GM18517 (cell line): ENCODE measurements around the gene SLC39A2.
"Not testable (repeated sequence)": the region's sequence is repeated elsewhere in the genome, so short reads cannot be mapped to it uniquely, and the experiment has no call there.

Experiments used
- ATAC-seq: cut with Tn5 transposase; IDR thresholded peaks from one replicate; pipeline ENCODE4 v1.9.1; 2021; ENCODE audit warnings: mild to moderate bottlenecking, moderate library complexity; ENCODE audit not compliant: unreplicated experiment

SLC39A2 gene

DNA sequence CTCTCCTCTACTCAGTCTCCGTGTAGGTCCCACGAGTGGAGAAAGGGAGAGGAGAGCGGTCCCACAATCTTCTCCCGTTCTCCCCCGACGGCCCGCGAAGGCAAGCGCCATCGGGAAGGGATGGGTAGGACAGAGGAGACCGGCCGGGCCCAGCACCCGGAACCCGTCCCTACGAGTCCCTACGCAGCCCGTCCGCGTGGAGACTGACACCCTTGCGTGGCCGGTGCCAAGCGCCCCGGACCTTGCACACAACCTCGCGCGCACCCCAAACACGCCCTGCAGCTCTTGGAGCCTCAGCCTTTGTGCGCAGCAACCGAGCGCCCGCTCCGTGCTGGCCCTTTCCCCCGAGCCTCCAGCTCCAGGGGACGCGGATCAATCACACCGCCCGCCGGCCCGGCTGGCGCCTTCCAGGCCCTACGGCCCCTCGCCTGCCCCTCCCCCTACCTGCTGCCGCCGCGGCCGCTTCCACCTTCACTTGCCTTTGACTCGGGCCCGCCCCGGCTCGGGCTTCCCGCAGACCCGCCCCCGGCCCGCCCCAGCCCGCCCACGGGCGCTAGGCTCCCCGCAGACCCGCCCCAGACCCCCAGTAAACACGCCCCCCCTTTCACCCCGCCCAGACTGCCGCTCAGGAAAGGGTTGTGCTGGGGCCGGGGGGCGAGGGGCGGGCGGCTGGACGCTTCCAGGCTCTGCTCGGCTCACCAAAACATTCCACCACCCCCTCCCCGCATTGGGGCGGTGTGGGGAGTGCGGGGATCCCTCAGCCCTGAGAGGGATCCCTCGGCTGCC, 25.7 kb downstream of the SLC39A2 start, which contains the start of gene NDRG2:
Gene NDRG2, minus strand, starts transcription at position 477 of the 786 bp plus-strand sequence. CDS start 1,746 bp downstream, outside the sequence.
- ATAC-seq = no peak

DNA sequence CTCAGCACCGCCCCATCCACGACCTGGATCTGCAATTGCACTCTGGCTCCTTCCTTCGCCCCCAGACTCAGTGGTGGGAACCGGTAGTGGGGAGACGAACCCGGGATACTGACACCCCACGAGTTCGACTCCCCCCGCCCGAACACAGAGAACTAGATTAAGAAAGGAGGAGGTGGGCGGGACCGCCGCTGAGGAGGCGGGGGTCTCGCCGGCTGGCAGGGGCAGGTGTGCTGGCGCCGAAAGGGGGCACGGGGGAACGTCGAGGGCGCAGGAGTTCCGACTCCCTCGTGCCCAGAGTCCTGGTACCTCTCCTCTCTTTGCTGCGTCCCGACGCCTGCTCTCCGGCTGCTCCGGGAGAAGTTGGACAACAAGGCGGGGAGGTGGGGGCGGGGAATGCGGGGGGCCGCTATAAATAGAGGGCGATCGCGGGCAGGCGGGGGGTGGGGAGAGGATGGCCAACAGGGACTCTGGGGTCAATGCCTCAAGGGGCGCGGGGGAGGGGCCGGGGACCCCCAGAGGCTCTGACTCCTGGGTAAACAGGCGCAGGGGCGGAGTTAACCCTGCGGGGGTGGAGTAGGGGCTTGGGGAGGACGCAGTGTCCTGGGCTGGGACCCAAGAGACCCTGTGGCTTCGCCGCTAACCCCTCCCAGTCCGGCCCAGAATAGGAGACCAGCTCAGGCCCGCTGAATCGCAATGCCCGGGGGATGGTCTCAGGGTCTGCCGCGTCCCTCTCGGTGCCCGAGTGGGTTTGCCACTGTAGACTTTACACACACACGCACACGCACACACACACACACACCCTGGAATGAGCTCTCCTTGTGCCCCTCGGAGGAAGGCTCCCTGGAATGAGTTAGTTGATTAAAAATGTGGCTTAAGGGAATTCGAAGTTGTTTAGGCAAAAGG, 26.5 kb downstream of the SLC39A2 start:
- no peak for ATAC-seq

DNA sequence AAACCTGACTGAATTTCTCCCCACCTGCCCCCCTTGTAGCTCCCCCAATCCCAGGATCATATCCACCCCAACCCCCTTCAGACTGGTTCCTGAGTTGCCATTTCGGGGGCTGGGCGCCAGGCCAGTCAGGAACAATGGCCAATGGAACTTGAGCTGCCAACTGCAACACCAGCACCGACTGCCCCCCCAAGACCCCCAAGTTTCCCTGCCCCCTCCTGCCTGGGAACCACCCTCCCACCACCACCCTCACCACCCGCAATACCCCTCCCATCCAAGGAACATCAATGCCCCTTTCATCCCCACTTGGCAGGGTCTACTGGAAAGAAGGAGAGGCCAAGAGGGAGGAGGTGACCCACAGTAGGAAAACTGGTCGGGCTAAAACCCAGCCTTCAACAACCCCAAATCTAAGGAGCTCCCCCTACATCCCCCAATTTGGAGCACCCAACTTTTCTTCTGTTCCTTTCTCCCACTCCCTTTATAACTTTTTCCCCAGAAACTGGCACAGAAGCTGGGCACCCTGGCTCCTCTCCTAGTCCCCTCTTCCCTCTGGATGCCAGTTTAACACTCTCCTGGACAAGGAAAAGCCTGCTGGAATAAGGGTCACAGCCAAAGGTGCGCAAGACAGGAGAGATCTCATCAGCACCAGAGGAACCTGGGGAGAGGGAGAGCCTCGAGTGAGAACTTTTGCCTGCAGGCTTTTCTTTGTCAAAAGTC, 27.3 kb downstream of the SLC39A2 start:
- no peak for ATAC-seq

DNA sequence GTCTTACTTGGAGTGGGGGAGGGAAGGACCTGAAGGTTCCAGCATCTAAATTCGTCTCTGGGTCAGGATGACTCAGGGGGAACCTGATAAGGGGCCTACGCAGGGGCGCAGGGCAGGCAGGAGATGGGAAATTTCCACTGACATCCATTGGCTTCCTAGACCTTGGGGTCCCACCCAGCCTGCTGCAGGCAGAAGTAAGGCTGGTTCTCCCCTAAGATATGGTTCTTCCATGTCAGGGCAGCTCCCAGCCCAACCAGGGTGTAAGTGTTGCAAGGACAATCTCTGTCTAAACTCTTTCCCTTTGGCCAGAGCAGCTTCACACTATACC, 27.9 kb downstream of the SLC39A2 start:
- ATAC-seq = no peak

DNA sequence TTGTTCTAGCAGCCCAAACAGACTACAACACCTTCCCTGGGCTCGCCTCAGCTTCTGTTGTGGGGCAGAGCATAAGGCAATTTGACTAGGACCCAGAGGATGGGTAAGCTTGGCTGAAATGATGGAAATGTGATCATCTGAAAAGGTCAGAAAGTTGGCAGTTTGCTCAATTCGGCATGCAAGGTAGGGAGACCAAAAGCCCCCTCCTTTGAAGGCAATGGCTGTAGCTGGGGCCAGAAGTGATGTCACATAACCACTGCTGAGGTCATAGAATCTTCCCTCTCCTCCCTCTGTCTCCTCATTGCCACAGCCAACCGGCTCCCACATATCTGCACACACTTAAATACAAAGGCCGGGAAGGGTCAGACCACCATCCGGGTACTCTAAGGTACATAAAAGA, 30.8 kb downstream of the SLC39A2 start, which contains the start of gene TPPP2:
Gene TPPP2, plus strand, starts transcription at position 301 of the 400 bp plus-strand sequence. CDS start 365 bp downstream, outside the sequence.
- ATAC-seq = no peak

DNA sequence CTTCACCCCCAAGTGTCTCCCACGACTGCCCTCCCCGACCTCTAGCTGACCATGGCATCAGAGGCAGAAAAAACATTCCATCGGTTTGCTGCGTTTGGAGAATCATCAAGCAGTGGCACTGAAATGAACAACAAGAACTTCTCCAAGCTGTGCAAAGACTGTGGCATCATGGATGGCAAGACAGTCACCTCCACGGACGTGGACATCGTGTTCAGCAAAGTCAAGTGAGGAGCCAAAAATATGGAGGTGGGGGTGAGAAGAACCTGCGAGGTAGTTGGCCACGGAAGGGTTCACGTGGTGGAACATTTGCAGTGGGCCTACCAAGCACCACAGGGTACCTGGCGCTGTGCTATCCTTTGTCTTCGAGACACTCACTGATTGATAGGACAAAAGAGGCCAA, 31.4 kb downstream of the SLC39A2 start:
- no peak for ATAC-seq

DNA sequence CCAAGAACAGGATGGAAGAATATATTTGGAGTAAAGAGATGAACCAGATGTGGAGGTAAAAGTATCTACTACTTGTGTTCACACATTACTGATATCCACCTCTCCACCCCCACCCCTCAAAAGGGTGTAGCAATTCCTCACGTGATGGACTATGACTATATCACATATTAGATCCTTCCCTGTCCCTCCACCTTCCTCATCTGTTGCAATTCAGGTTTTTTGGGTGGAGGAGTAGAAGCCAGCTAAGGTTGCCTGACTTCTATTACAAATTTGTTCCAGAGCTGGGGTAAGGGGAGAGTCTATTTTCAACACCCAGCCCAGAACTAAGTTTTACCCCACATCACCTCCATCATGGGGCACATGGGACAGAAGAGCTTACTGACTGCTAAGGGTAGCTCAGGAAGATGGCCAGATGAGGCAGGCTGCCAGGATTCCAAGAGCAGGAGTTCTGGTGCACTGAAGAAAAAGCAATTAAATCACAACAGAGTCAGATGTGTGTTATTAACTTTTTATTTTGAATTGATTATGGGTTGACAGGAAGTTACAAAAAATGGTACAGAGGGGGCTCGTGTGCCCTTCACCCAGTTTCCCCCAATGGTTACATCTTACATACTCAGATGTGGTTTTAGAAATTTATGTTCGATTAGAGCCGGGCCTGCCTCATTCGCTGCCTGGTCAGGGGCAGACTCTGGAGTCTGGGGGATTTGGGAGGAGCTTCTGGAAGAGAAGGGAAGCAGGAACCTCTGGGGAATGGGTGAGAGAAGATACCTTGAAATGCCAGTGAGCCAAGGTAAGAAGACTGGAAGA, 33.4 kb downstream of the SLC39A2 start:
- no peak for ATAC-seq

DNA sequence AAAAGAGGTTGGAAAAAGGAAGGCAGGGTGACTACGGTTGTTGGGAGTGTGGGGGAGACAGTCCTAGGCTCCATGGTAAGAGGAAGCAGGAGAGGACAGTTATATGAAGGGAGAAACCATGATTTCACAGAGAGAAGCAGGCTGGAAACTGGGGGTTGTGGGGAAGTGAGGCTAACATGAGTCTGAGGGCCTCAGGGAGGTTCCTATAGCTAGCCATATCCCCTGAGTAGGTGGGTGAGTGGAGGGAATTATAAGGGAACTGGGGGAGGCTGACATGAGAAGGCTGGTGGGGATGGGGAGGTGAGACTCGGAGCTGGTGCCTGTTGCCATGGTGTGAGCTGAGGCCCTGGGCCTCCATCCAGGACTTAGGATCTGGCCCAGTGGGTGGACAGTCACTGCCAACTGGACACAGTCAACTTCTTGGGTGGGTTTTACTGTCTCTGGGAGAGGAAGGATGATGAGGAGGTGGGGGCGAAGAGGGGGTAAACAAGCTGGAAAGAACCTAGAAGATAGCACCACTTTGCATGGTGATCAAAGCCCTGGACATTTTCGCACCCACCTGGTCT, 34.1 kb downstream of the SLC39A2 start:
- ATAC-seq = no peak

DNA sequence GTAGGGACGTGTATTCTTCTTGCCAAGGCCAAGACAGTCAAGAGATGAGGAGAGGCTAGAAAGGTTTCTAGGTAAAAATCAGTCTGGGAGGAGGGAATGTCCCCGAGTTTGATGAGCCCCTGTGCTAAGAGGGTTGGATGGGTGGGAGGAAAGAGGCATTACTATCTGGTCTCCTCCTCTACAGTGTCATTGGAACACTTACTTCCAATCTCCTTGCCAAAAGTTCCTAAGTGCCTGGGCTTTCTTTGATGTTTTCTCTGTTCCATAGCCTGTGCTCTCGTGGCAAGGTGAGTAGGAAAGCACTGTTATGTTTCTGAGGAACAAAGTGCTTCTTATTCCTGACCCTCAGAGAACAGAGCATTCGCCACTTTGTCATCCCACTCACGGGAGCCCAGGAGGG, 35.6 kb downstream of the SLC39A2 start, which contains the start of gene RNASE13:
Gene RNASE13, minus strand, starts transcription at position 101 of the 400 bp plus-strand sequence. CDS start 519 bp downstream, outside the sequence.
- ATAC-seq = no peak

DNA sequence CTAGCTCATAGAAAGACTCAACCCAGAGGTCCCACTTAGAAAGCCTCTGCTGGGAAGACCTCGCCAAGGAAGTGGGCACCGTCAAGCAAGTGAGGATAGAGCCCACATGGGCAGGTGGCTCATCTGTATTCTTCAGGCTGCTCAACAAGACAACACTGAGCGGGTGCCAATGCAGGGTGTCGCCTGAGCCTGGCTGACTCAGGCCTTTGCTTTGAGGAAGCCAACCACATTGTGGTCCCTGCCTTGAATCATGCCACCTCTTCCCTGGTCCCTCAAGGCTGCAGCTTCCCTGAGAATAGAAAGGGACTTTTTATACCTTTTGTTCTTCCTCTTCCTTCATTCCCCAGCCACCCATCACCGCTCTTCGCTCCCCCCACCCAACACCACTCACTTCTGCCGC, 37.7 kb downstream of the SLC39A2 start:
- ATAC-seq = no peak

DNA sequence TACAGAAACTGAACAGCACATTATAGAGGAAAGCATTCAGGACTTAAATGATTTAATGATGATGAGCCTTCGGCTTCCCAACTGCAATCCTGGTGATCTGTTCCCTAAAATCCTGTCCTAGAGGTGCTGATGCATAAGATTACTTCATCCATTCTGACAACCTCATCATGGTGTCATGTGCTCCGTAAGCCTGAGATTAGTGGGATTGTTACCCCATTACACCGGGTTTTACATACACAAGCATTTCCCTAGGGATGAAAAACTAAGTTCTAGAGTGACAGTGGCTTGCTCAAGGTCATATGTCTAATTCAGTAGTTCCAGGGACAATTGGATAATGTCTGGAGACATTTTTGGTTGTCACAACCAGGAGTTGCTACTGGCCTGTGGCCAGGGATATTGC, 38.1 kb downstream of the SLC39A2 start:
- no peak for ATAC-seq

DNA sequence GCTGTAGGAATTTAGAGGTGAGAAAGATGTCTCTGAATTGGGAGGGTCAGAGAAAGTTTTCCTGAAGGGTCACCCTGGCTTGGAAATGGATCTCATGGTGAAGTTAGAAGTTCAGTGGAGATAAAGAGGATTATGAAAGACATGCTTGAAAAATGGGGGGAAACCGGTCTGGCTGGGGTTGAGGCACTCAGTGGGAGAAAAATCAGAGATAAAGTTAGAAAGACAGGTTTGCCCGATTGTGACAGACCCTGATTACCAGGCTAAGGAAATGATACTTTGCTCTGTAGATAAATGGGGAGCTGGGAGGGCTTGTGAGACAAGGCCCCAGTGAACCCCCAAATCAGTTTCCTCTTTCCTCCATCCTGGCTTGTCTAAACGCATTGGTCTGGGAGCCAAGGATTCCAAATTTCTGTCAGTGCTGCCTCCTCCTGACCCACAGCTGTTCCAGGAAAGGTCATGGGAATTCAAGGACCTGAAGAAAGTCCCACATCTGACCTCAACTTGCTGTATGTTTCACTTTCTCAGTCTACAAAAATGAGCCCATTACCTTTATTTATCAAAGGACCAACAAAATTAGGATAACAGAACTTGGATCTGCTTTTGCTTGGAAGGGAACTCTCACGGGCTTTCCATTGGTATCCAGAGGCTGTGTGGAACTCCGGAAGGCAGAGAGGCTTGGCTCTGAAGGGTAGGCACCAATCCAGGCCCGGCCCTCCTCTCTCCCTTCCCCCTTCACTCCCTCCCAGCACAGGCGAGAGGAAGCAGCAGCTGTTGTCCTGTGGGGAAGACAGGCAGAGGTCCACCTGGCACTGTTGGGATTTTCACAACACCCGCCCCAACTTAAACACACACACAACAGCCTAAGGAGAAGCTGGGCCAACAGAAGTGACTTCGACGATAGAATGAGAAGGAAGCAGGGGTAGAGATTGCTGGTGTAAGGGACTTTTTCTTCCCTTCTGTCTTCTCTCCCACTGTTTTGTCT, 39.6 kb downstream of the SLC39A2 start:
- ATAC-seq = no peak

DNA sequence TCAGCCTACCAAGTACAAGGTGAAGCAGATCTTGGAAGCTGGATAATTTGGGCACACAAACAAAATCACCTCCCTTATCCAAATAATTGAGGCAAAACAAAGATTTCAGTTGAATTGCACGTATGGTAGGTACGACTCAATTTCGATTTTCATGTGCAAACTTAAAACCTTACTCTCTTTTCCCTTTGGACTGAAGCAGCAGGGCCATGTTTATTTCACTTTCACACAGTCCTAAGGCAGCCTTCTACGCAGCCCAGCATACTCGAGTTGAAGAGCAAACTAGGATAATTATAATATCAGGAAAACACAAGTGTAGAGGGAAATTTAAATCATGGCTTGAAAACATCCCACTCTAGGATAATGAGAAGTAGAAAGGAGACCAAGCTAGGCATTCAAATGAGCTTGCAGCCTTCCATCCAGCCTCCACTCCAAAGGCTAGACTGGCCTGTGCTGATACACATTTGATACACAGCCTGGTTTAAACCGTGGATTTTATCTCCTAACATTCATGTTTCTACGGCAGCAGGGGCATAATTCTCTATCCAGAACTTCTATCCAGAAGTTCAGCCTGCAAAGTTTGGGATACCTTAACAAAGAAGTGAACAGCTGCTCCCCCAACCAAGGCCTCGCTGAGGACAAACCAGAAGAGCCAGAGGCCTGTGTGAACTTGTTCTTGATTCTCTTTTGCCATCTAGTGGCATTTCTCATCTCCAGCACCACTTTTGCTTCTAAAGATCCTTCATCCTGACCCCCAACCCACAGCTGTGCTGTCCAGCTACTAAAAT, 40.7 kb downstream of the SLC39A2 start:
- ATAC-seq = no peak

DNA sequence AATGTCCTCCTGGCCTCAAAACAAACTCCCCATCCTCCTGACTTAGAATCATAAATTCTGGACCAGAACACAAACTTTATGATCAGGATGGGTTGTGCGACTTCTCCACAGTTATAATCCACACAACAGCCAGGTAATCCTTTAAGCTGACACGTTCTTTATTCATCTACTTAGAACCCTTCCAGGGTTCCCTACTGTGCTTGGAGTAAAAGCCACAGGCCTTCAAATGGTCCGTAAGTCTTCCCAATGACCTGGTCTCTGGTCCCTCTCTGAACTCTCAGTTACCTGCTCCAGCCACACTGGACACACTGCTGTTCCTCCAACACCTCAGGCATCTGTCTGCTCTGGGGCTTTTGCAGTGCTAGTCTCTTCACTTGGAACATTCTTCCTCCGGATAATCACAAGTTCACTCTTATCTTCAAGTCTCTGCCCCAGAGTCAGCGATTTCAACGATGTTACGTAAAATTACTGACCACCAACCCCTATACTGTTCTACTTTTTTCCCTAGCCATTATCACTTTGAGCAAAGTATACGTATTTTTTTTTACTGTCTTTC, 41.4 kb downstream of the SLC39A2 start:
- ATAC-seq = no peak

DNA sequence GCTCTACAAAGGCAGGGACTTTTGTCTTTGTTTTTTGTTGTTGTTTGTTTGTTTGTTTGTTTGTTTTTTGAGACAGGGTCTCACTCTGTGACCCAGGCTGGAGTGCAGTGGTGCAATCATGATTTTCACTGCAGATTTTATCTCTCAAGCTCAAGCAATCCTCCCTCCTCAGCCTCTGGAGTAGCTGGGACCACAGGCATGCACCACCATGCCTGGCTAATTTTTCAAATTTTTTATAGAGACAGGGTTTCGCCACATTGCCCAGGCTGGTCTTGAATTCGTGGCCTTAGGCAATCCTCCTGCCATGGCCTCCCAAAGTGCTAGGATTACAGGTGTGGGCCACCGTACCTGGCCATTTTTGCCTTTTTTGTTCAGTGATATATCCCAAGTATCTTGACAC, 41.8 kb downstream of the SLC39A2 start:
- not testable (repeated sequence) for ATAC-seq

DNA sequence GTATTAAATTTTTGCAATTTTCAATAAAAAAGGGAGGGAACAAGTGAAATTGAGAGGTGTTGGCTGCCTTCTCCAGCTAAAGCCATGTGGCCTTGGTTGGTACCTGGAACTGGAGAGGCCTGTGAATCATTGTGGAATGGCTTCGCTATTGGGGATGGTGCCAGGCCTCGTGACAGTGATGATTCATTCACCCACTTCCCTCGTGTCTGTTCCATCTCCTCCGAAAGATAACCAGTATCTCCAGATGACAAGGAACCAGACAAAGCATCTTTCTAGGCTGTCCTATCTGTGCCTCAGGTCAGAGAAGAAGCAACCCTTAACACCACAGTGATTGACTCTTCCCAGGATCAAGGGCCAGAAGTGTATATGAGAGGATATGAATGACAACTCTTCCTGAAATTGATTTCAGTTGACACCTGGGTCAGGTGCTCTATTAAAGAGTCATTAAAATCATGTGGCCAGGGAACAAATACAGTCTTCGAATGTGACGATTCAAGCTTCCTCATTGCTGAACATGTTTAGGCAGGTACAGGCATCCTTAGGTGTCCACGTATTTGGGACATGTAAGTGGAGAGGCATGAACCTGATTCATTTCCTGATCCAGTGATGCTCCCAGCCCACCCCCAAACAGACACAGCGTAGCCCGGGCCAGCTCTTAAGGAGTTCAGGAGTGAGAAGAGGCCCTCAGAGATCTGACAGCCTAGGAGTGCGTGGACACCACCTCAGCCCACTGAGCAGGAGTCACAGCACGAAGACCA, 42.8 kb downstream of the SLC39A2 start, which contains the start of gene RNASE7:
Gene RNASE7, plus strand, starts transcription at position 687 of the 758 bp plus-strand sequence. CDS start 631 bp downstream, outside the sequence.
- ATAC-seq = no peak

DNA sequence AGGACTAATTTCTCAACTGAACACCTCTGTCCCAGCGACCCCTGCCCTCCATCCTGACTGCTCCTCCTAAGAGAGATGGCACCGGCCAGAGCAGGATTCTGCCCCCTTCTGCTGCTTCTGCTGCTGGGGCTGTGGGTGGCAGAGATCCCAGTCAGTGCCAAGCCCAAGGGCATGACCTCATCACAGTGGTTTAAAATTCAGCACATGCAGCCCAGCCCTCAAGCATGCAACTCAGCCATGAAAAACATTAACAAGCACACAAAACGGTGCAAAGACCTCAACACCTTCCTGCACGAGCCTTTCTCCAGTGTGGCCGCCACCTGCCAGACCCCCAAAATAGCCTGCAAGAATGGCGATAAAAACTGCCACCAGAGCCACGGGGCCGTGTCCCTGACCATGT, 43.8 kb downstream of the SLC39A2 start:
- ATAC-seq = no peak
